Adrenal gland (tissue), 12 donors: Measurements from ENCODE around the gene CSPG4. TPM values are rescaled to one million over a fixed set of nuclear protein-coding genes. Genes with fewer than 3 reads are reported as not detected.
"Not testable (repeated sequence)": the region's sequence is repeated elsewhere in the genome, so short reads cannot be mapped to it uniquely, and the experiment has no call there.

Experiments
- DNase-seq, 7 donors: peaks; one replicate each; pipeline ENCODE4 v3.0.0-alpha.2; 2019 to 2020
- H3K27ac ChIP-seq, 5 donors: fragments of 200-600 bp; sonication (generic) in 4 of 5; 1 replicate in 3 of 5; 2 replicates in 2 of 5; pipeline versions ENCODE4 v1.5.1 to v1.8.0; 2016 to 2020; ENCODE audit warnings: mild to moderate bottlenecking in 1 of 5
- H3K27me3 ChIP-seq: fragments of 200-600 bp; 2 replicates; pipeline ENCODE4 v1.8.0; 2021
- H3K36me3 ChIP-seq, 2 donors: fragments of 200-600 bp; replicated peaks in 1 of 2; 1 replicate in 1 of 2; 2 replicates in 1 of 2; pipeline versions ENCODE4 v1.5.1 to v1.8.0; 2018 to 2022
- H3K4me1 ChIP-seq, 2 donors: fragments of 200-600 bp; replicated peaks in 1 of 2; 1 replicate in 1 of 2; 2 replicates in 1 of 2; pipeline versions ENCODE4 v1.5.1 to v1.8.0; 2018 to 2021
- H3K4me3 ChIP-seq, 4 donors: fragments of 200-600 bp; sonication (generic) in 3 of 4; one replicate each; pipeline ENCODE4 v1.5.1; 2016 to 2018
- H3K9me3 ChIP-seq, 3 donors: fragments of 200-600 bp; sonication (generic) in 1 of 3; replicated peaks in 1 of 3; 1 replicate in 2 of 3; 2 replicates in 1 of 3; pipeline versions ENCODE4 v1.5.1 to v1.8.0; 2016 to 2021
- CTCF ChIP-seq, 6 experiments: fragments of 450-650 bp in 4 of 6; fragments of 200-600 bp in 2 of 6; sonication (generic) in 1 of 6; IDR thresholded peaks; 1 replicate in 5 of 6; 2 replicates in 1 of 6; pipeline versions ENCODE4 v1.5.1 to v1.8.0; 2016 to 2021; ENCODE audit warnings: antibody characterized with exemption in 6 of 6, mild to moderate bottlenecking in 2 of 6, moderate library complexity in 1 of 6
- POLR2A ChIP-seq, 2 donors: fragments of 450-650 bp; IDR thresholded peaks; one replicate each; pipeline ENCODE4 v1.6.1; 2017; ENCODE audit warnings: antibody characterized with exemption in 2 of 2, mild to moderate bottlenecking in 2 of 2, moderate library complexity in 1 of 2
- WGBS, 4 donors: extraction: QIAGEN DNeasy Blood & Tissue Kit in 2 of 4; methylation state at CpG; one replicate each; pipeline versions ENCODE4 v1.1.5 to v1.1.7; 2013 to 2017; 5-methylcytosine and 5-hydroxymethylcytosine counted together
- intact Hi-C, 2 donors: fragments of 100-400 bp; cut with DNase I; formaldehyde crosslinking; loops; one replicate each; pipeline versions ENCODE4 v1.14.1 to v1.15.0; 2022 to 2023
- polyA plus RNA-seq, 3 donors: library from polyadenylated mRNA; stranded (reverse); fragments of 200-250 nt in 2 of 3; fragments of 350-450 nt in 1 of 3; fragmentation: Illumina TruSeq in 1 of 3; extraction: RNeasy Lipid Tissue Mini Kit (QIAGEN cat#74804) in 1 of 3; gene quantifications; one replicate each; pipeline ENCODE4 v1.2.3, GENCODE V29; 2013 to 2014
- total RNA-seq, 9 donors: library from RNA; depleted of rRNA in 4 of 9; stranded (reverse); fragments of >200 nt in 4 of 9; fragments of 120-200 nt in 1 of 9; fragmentation: NEBNext Ultra II Directional in 1 of 9; extraction: Animal tissue kit (Norgen Biotek cat#: 25700) in 1 of 9; gene quantifications; one replicate each; pipeline versions ENCODE4 v1.1.0 to v1.2.4, GENCODE V29; 2013 to 2023
- donor health status: healthy with polysubstance abuse.
- donor health status: Bipolar disorder and iron deficiency.
- donor health status: DM: yes; HTN: yes; CAD: no.
- donor health status: DM: no; HTN: no; CAD: no.
- donor health status: DM: no; HTN: no; CAD: no.
- donor health status: DM: yes; HTN: yes; CAD: no.

Gene CSPG4
- total and polyA plus RNA-seq, 12 donors = 0.55 to 6.6 (median 2.8) TPM

GRCh38 chr15:75738647-75739325, 26.1 kb upstream of the CSPG4 start:
- Histone ChIP-seq H3K4me1 (peaks cover 0 to 14% of the 10 kb centered on the region in 2 donors), H3K27ac (no peak overlapping the region), H3K9me3 (no peaks in the 10 kb centered on the region), H3K36me3 (no peaks in the 10 kb centered on the region), H3K4me3 (peak overlapping the region in 3 of 4 donors; percentile 22 to 85 (median 64)), H3K27me3 (no peaks in the 10 kb centered on the region)
- 4 to 20% (median 5%) methylated on average over 3 to 54 of the region's 54 CpGs for WGBS, 4 donors
- DNase-seq = peak; percentile 93 to 97 (median 95)
- intact Hi-C loops = no loop called here
- TF ChIP-seq CTCF (IDR thresholded peaks at IDR 0.05) = no peak
- TF ChIP-seq POLR2A (IDR thresholded peaks at IDR 0.05) = no peak

- Histone ChIP-seq H3K27me3 (no peaks in the 10 kb centered on the region), H3K4me3 (peak overlapping the region; percentile 9 to 85 (median 56)), H3K27ac (no peak overlapping the region), H3K9me3 (no peaks in the 10 kb centered on the region), H3K36me3 (no peaks in the 10 kb centered on the region), H3K4me1 (peaks cover 0 to 14% of the 10 kb centered on the region in 2 donors)
- intact Hi-C loops = no loop called here
- peak in 1 of 7 donors; percentile 14 for DNase-seq
- WGBS, 4 donors = 2 to 5% (median 4%) methylated on average over 33 to 47 of the region's 47 CpGs
- peak in 1 of 2 donors; percentile 32 for TF ChIP-seq POLR2A (IDR thresholded peaks at IDR 0.05)
- no peak for TF ChIP-seq CTCF (IDR thresholded peaks at IDR 0.05)
Observed at GRCh38 chr15:75738014-75738646, 25.5 kb upstream of the CSPG4 start.

GRCh38 chr15:75737116-75738013, 24.7 kb upstream of the CSPG4 start:
- Histone ChIP-seq H3K4me3 (peak overlapping the region in 2 of 4 donors; percentile 64 to 85), H3K4me1 (peaks cover 0 to 22% of the 10 kb centered on the region in 2 donors)
- intact Hi-C loops, DNase-seq, H3K36me3 ChIP-seq, H3K9me3 ChIP-seq, H3K27ac ChIP-seq, H3K27me3 ChIP-seq: not testable (repeated sequence)
- 60 to 67% (median 65%) methylated on average over 10 to 14 of the region's 14 CpGs for WGBS, 4 donors

GRCh38 chr15:75736256-75736655, 23.6 kb upstream of the CSPG4 start:
- Histone ChIP-seq H3K9me3 (no peaks in the 10 kb centered on the region), H3K27me3 (no peaks in the 10 kb centered on the region), H3K27ac (no peak overlapping the region), H3K4me3 (no peak overlapping the region), H3K4me1 (peaks cover 0 to 29% of the 10 kb centered on the region in 2 donors), H3K36me3 (no peaks in the 10 kb centered on the region)
- intact Hi-C loops = no loop called here
- no peak for DNase-seq
- WGBS, 4 donors = 89 to 100% (median 95%) methylated on average over 2 to 8 of the region's 8 CpGs
- no peak for TF ChIP-seq CTCF (IDR thresholded peaks at IDR 0.05)
- no peak for TF ChIP-seq POLR2A (IDR thresholded peaks at IDR 0.05)

GRCh38 chr15:75734861-75735760, 22.5 kb upstream of the CSPG4 start:
- intact Hi-C loops = loop anchor here in 1 of 2 donors (5.0 kb wide), 1 partner anchor 67 kb away; no protein-coding TSS in a partner anchor
- not testable (repeated sequence) for H3K27me3 ChIP-seq, H3K36me3 ChIP-seq, H3K9me3 ChIP-seq, H3K4me3 ChIP-seq, H3K27ac ChIP-seq
- peaks cover 0 to 29% of the 10 kb centered on the region in 2 donors for H3K4me1 ChIP-seq
- WGBS, 4 donors = 78 to 86% (median 82%) methylated on average over 22 to 27 of the region's 27 CpGs
- DNase-seq = peak in 1 of 7 donors; percentile 8
